Activated T-helper 1 cell treated with anti-CD3 and anti-CD28 coated beads, Interleukin-2, amount 50 U/mL, for 16 hours (primary cell): ENCODE data around the gene COASY.

Experiments
- DNase-seq, 2 donors: peaks; one replicate each; pipeline ENCODE4 v3.0.0-alpha.2; 2020; ENCODE audit warnings: low read depth in 1 of 2, low spot score in 1 of 2

COASY gene

GRCh38 chr17:42561897-42562387 is at the start of gene COASY:
COASY (plus strand) TSS chr17:42562148; CDS start chr17:42562623, 475 bp downstream.
- peak; percentile 83 to 85 for DNase-seq

- no peak for DNase-seq
Observed at GRCh38 chr17:42512246-42512645, 49.7 kb upstream of the COASY start.

- no peak for DNase-seq
Observed at GRCh38 chr17:42512733-42513251, 49.2 kb upstream of the COASY start.

DNA sequence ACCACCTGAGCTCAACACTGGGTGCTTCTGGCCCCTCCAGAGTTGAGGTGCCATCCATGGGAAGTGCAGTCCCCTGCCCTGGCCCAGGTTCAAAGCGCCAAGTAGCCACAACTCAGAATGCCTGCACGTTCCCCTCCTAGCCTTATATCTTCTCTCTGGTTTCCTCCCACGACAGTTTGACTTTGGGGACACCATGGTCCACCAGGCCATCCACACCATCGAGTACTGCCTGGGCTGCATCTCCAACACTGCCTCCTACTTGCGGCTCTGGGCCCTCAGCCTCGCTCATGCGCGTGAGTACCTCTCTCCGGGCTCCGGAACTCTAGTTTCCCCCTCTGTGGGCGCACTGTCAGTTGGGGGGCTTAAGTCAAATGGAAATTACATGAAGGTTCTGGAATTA is 48.3 kb upstream of the COASY start:
- no peak for DNase-seq

DNA sequence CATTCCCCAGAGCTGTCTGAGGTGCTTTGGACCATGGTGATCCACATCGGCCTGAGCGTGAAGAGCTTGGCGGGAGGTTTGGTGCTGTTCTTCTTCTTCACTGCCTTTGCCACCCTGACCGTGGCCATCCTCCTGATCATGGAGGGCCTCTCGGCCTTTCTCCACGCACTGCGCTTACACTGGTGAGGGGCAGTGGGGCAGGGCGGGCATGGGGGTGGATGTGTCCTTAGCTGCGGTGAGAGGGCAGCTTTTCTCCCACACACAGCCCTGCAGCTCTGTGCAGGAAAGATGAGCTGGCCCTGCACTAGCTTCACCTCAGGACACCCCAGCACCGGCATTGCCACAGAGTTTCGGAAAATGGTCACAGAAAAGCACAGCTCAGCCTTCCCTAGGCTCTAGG is 47.7 kb upstream of the COASY start:
- no peak for DNase-seq

- DNase-seq = no peak
Observed at GRCh38 chr17:42514867-42515266, 47.1 kb upstream of the COASY start.

DNA sequence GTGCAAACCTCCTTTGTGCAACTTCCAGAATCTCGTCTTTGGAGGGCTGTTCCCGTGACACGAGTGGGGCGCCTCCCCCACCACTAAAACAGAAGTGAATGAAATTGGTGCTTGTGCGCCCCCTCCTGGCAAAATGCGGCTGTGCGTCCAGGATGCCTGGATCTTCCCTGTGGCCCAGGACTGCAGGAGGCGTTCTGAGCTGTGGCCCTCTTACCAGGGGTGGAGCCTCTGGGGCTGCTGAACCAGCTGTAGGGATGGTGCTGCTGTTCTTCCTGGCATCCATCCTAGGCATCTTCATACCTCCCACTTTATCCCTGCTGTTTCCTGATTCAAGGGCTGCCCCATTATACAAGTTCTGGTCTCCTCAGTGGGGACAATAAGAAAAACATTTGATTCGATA is 44.4 kb upstream of the COASY start:
- peak; percentile 66 to 79 for DNase-seq

- DNase-seq = no peak
Observed at GRCh38 chr17:42518046-42518754, 43.7 kb upstream of the COASY start.

GRCh38 chr17:42518755-42519545 is 43.0 kb upstream of the COASY start:
- DNase-seq = no peak

- DNase-seq = no peak
Observed at GRCh38 chr17:42519546-42520491, 42.1 kb upstream of the COASY start.

GRCh38 chr17:42520540-42520951 is 41.4 kb upstream of the COASY start:
- DNase-seq = no peak

GRCh38 chr17:42521036-42521435 is 40.9 kb upstream of the COASY start:
- no peak for DNase-seq

DNA sequence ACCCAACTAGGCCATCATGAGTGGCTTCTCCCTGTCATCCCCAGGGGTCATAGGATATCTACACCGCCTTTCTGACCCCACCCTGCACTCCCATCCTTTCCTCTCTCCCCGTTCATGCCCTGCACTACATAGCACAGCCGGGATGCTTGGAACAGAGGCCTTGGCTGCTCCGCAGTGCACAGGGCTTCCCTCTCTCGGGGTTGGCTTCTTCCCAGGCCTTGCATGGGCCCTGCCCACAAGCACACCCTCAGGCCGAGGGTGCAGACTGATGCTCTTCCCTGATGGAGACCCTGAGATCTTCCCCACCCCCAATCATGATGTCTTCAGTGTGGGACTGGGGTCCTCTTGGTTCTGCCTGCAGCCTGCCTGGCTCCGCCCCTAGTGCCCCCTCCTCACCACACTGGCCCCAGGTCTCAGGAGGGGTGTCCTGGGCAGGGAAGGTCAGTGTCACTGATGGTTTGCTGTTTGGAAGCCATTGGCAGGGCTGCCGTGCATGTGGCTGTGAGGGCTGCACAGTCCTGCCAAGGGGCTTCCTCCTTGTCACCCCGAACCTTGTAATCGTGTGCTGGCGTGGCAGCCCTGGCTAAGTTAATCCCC is 40.2 kb upstream of the COASY start:
- DNase-seq = no peak

DNA sequence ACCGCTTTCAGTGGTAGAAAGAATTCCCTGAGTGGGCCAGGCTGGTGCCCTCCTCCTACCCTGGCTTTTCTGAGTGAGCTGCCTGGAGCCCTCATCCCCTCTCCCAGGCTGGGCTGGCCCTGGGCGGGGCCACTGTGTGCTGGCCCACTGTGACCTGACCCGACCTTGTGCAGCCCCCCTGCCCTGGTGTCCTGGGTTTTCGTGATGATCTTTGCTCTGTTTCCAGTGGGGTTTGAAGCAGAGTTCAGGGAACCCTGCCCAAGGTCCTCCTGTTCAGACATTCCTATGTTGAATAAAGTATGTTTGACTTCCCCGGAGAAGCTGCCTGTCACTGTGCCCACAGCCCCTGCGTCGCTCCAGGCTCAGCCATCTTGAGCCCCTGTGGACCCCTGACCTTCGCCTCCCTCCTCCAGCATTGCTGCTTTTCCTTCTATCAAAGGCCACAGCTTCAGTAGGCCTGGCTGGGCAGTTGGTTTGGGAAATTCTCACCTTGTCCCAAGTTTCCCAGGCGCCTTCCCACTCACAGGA is 39.6 kb upstream of the COASY start:
- no peak for DNase-seq

DNA sequence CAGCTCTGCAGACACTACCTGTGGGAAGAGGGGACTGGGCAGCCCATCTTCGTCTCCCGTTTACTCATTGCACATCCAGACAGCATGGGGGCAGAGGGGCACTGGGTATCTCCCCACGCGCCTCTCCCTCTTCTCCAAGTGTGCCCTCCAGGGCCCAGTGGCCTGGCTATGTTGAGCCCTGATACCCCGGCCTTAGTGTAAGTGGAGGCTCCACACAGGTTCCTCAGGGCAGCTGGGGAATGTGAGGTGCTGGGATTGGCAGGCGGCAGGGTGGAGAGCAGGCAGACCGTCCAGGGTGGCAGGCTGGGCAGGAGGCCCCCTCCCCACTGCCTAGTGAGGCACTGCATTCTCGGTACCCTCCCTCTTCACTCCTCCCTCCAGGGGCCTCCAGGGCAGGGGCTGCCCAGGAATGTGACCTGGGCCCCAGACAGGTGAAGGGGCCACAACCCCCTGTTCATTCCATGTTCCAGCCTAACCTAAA is 39.1 kb upstream of the COASY start:
- no peak for DNase-seq

DNA sequence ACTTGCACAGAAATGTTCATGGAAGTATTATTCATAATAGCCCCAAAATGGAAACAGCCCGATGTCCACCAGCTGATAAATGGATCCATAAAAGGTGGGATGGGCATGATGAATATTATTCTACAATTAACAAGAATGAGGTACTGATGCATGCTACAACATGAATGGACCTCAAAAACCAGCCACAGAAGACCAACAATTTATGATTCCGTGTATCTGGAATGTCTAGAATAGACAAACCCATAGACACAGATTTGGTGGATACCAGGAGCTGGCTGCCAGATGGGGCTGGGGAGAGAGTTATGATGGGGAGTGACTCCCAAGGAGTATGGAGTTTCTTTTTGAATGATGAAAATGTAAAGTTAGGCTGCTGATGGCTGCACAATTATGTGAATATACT is 36.7 kb upstream of the COASY start:
- DNase-seq = no peak

- DNase-seq = no peak
Observed at GRCh38 chr17:42526031-42526444, 35.9 kb upstream of the COASY start.

- no peak for DNase-seq
Observed at GRCh38 chr17:42527932-42528331, 34.0 kb upstream of the COASY start.

GRCh38 chr17:42529061-42529460 is 32.9 kb upstream of the COASY start:
- DNase-seq = no peak

DNA sequence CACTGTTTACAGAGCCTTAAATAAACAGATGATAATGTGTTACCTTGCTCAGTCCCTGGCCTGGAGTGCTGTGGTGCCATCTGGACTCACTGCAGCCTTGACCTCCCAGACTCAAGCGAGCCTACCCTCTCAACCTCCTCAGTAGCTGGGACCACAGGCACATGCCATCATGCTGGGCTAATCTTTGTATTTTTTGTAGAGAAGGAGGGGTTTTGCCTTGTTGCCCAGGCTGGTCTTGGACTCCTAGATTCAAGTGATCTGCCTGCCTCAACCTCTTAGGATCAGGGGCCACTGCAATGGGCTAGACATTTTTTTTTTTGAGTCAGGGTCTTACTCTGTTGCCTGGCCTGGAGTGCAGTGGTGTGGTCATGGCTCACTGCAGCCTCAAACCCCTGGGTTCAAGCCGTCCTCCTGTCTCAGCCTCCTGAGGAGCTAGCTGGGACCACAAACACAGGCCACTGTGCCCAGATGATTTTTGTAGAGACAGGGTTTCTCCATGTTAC is 30.9 kb upstream of the COASY start:
- no peak for DNase-seq
